Measurements from ENCODE around the gene OR51B4. TPM values are rescaled to one million over a fixed set of nuclear protein-coding genes. Genes with fewer than 3 reads are reported as not detected.

OR51B4 gene
- total and polyA plus RNA-seq, 2 donors (not counting 3 experiments of a cell fraction or from before 2014, with no cell fraction given), result 0.08 TPM; not detected in 1

DNA sequence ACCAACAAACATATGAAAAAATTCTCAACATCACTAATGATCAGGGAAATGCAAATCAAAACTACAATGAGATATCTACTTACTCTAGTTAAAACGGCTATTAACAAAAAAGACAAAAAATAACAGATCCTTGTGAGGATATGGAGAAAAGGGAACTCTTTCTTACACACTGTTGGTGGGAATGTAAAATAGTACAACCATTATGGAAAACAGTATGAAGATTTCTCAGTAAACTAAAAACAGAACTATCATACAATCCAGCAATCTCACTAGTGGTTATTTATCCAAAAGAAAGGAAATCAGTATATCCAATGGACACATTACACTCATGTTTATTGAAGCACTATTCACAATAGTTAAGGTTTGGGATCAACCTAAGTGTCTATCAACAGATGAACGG is 35.9 kb downstream of the OR51B4 start:
- H3K9me1 ChIP-seq (replicated peaks; ENCODE audit: control insufficient read depth, extremely low read depth, insufficient read depth, low read length), result no peaks in the 10 kb centered on the region
- H3K27me3 ChIP-seq (ENCODE audit: control insufficient read depth in 2 of 2, insufficient read depth in 2 of 2, low read length in 2 of 2), result no peaks in the 10 kb centered on the region
- ChIA-PET CTCF (no interaction called here), POLR2A (no interaction called here)
- H3K27ac ChIP-seq (ENCODE audit: insufficient read depth, low read depth, low read length), result no peak overlapping the region
- dilution Hi-C loops (cut with MboI; ENCODE audit: extremely low pct_ligation_motif_present, low sequenced_read_pairs) (no loop called here), intact Hi-C loops (cut with micrococcal nuclease) (loop anchor here (2.0 kb wide), 1 partner anchor 33 kb away; no protein-coding TSS in a partner anchor)
- H3K9ac ChIP-seq (replicated peaks; ENCODE audit: extremely low read depth, insufficient read depth, low read length), result no peak overlapping the region
- DNase-seq (ENCODE audit: low read depth, low spot score), result no peak
- no peaks in the 10 kb centered on the region for H3K9me3 ChIP-seq (replicated peaks; ENCODE audit: control insufficient read depth, insufficient read depth, low read length)
- FAIRE-seq, result no peak
- no TSS peak for BruUV-seq (replicated peaks)
- H3K4me3 ChIP-seq (replicated peaks in 1 of 3; ENCODE audit: insufficient read depth in 1 of 3, low read depth in 1 of 3, low read length in 3 of 3), result no peak overlapping the region
- TF ChIP-seq, protein P1, sequence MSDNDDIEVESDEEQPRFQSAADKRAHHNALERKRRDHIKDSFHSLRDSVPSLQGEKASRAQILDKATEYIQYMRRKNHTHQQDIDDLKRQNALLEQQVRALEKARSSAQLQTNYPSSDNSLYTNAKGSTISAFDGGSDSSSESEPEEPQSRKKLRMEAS (IDR thresholded peaks at IDR 0.05; ENCODE audit: insufficient read depth, insufficient read length), result no peak
- TF ChIP-seq, protein P2, sequence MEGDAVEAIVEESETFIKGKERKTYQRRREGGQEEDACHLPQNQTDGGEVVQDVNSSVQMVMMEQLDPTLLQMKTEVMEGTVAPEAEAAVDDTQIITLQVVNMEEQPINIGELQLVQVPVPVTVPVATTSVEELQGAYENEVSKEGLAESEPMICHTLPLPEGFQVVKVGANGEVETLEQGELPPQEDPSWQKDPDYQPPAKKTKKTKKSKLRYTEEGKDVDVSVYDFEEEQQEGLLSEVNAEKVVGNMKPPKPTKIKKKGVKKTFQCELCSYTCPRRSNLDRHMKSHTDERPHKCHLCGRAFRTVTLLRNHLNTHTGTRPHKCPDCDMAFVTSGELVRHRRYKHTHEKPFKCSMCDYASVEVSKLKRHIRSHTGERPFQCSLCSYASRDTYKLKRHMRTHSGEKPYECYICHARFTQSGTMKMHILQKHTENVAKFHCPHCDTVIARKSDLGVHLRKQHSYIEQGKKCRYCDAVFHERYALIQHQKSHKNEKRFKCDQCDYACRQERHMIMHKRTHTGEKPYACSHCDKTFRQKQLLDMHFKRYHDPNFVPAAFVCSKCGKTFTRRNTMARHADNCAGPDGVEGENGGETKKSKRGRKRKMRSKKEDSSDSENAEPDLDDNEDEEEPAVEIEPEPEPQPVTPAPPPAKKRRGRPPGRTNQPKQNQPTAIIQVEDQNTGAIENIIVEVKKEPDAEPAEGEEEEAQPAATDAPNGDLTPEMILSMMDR (IDR thresholded peaks at IDR 0.05; ENCODE audit: extremely low read depth in 1 of 2, insufficient read depth in 1 of 2, low read depth in 1 of 2, low read length in 2 of 2), result no peak
- H3K79me2 ChIP-seq (ENCODE audit: control insufficient read depth, insufficient read depth, low read length), result no peaks in the 10 kb centered on the region
- H3K4me2 ChIP-seq (ENCODE audit: insufficient read depth, low read length), result no peak overlapping the region
- no peaks in the 10 kb centered on the region for H4K20me1 ChIP-seq (replicated peaks; ENCODE audit: control insufficient read depth, extremely low read depth, insufficient read depth, low read length)
- H3K4me1 ChIP-seq (ENCODE audit: control insufficient read depth, extremely low read depth, insufficient read depth, low read length), result no peaks in the 10 kb centered on the region
- H3K36me3 ChIP-seq (ENCODE audit: control insufficient read depth in 2 of 2, extremely low read depth in 1 of 2, insufficient read depth in 2 of 2, low read length in 2 of 2), result no peaks in the 10 kb centered on the region
- no peak overlapping the region for H2AFZ ChIP-seq (ENCODE audit: low read depth, low read length)

DNA sequence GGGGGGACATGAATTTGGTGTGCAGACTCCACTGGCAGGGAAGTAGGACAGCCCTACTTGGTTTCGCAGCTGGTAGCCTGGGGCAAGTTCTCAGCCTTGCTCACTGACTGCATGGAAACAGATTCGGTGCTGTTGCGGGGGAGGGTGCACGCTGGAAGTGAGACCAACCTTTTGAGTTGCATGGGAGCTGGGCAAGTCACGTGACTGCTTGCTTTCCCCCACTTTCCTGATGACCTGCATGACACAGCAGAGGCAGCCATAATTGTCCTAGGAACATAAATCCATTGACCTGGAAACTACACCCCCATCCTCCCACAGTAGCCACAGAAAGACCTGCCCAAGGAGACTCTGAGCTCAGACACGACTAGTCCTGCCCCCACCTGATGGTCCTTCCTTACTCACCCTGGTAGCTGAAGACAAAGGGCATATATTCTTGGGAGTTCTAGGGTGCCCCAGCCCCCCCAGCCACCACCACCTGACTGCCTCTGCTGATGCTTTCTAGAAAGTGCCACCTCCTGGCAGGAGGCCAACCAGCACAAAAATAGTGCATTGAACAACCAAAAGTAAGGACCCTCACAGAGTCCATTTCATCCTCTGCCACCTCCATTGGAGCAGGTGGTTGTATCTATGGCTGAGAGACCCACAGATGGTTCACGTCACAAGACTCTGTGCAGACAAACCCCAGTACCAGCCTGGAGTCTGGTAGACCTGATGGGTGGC is 43.0 kb downstream of the OR51B4 start:
- Histone ChIP-seq H3K27ac (ENCODE audit: insufficient read depth, low read depth, low read length) (no peak overlapping the region), H3K27me3 (ENCODE audit: control insufficient read depth in 2 of 2, insufficient read depth in 2 of 2, low read length in 2 of 2) (no peaks in the 10 kb centered on the region), H3K4me3 (replicated peaks in 1 of 3; ENCODE audit: insufficient read depth in 1 of 3, low read depth in 1 of 3, low read length in 3 of 3) (no peak overlapping the region), H3K36me3 (ENCODE audit: control insufficient read depth in 2 of 2, extremely low read depth in 1 of 2, insufficient read depth in 2 of 2, low read length in 2 of 2) (no peaks in the 10 kb centered on the region), H4K20me1 (replicated peaks; ENCODE audit: control insufficient read depth, extremely low read depth, insufficient read depth, low read length) (no peaks in the 10 kb centered on the region), H3K4me1 (ENCODE audit: control insufficient read depth, extremely low read depth, insufficient read depth, low read length) (no peaks in the 10 kb centered on the region), H2AFZ (ENCODE audit: low read depth, low read length) (no peak overlapping the region), H3K9me3 (replicated peaks; ENCODE audit: control insufficient read depth, insufficient read depth, low read length) (no peaks in the 10 kb centered on the region), H3K79me2 (ENCODE audit: control insufficient read depth, insufficient read depth, low read length) (no peaks in the 10 kb centered on the region), H3K9me1 (replicated peaks; ENCODE audit: control insufficient read depth, extremely low read depth, insufficient read depth, low read length) (no peaks in the 10 kb centered on the region), H3K4me2 (ENCODE audit: insufficient read depth, low read length) (no peak overlapping the region), H3K9ac (replicated peaks; ENCODE audit: extremely low read depth, insufficient read depth, low read length) (no peak overlapping the region)
- intact Hi-C loops (cut with micrococcal nuclease) (no loop called here), dilution Hi-C loops (cut with MboI; ENCODE audit: extremely low pct_ligation_motif_present, low sequenced_read_pairs) (no loop called here)
- BruUV-seq (replicated peaks), result no TSS peak
- no peak for TF ChIP-seq POLR2AphosphoS5 (IDR thresholded peaks at IDR 0.05; ENCODE audit: insufficient read depth, low read depth, low read length)
- TF ChIP-seq MYC (IDR thresholded peaks at IDR 0.05; ENCODE audit: low read depth, low read length), result no peak
- DNase-seq (ENCODE audit: low read depth, low spot score) (no peak), FAIRE-seq (no peak)
- CTCF ChIA-PET, result no interaction called here
- POLR2A ChIA-PET, result no interaction called here
